DOHH2 (cell line): Measurements from ENCODE around the gene ITGA11.

Source experiments
- H3F3A ChIP-seq: fragments of 200-600 bp; sonication (generic), shearing (Covaris generic); 2 replicates; pipeline ENCODE4 v1.6.0; 2016; ENCODE audit warnings: antibody characterized with exemption, mild to moderate bottlenecking; ENCODE audit not compliant: control insufficient read depth, insufficient read depth
- H3K27ac ChIP-seq: fragments of 200-600 bp; sonication (generic); 2 replicates; pipeline ENCODE4 v1.5.1; 2014; ENCODE audit warnings: low read depth, mild to moderate bottlenecking, low read length, moderate library complexity
- H3K27me3 ChIP-seq: fragments of 200-600 bp; sonication (generic); 2 replicates; pipeline ENCODE4 v1.6.1; 2014; ENCODE audit warnings: mild to moderate bottlenecking, low read length, mixed read lengths; ENCODE audit not compliant: control insufficient read depth
- H3K36me3 ChIP-seq: fragments of 200-600 bp; sonication (generic); 2 replicates; pipeline ENCODE4 v1.6.1; 2014; ENCODE audit warnings: mild to moderate bottlenecking, low read length, moderate library complexity, mixed read lengths; ENCODE audit not compliant: control insufficient read depth
- H3K4me1 ChIP-seq: fragments of 200-600 bp; sonication (generic); 2 replicates; pipeline ENCODE4 v1.6.1; 2014; ENCODE audit warnings: mild to moderate bottlenecking, low read length, mixed read lengths; ENCODE audit not compliant: control insufficient read depth
- H3K4me2 ChIP-seq: fragments of 200-600 bp; sonication (generic); 2 replicates; pipeline ENCODE4 v1.6.0; 2014; ENCODE audit warnings: mild to moderate bottlenecking, low read length, moderate library complexity
- H3K4me3 ChIP-seq: fragments of 200-600 bp; sonication (generic); 2 replicates; pipeline ENCODE4 v1.5.1; 2014; ENCODE audit warnings: mild to moderate bottlenecking, low read length, mixed read lengths
- H3K79me2 ChIP-seq: fragments of 200-600 bp; sonication (generic); 2 replicates; pipeline ENCODE4 v1.6.1; 2014; ENCODE audit warnings: mild to moderate bottlenecking, low read length, mixed read lengths; ENCODE audit not compliant: control insufficient read depth
- H3K9me2 ChIP-seq: fragments of 200-600 bp; sonication (generic); replicated peaks from 2 replicates; pipeline ENCODE4 v1.6.1; 2014; ENCODE audit warnings: mild to moderate bottlenecking, low read length, mixed read lengths; ENCODE audit not compliant: control insufficient read depth
- H3K9me3 ChIP-seq: fragments of 200-600 bp; sonication (generic); 2 replicates; pipeline ENCODE4 v1.6.1; 2014; ENCODE audit warnings: antibody characterized with exemption, low read length, mixed read lengths; ENCODE audit not compliant: control insufficient read depth, insufficient read depth
- H4K20me1 ChIP-seq: fragments of 200-600 bp; sonication (generic); 2 replicates; pipeline ENCODE4 v1.6.0; 2014; ENCODE audit warnings: low read depth, mild to moderate bottlenecking, antibody characterized with exemption, low read length, moderate library complexity; ENCODE audit not compliant: control insufficient read depth, insufficient read depth
- EZH2phosphoT487 ChIP-seq: fragments of 200-600 bp; sonication (generic); IDR thresholded peaks from 2 replicates; pipeline ENCODE4 v1.6.1; 2017; ENCODE audit warnings: borderline replicate concordance, mild to moderate bottlenecking, antibody characterized with exemption, low read length, moderate library complexity, mixed read lengths
- TF ChIP-seq, protein P1 (sequence below): fragments of 200-600 bp; sonication (generic); IDR thresholded peaks from one replicate; pipeline ENCODE4 v1.5.1; 2014; ENCODE audit warnings: antibody characterized with exemption, mild to moderate bottlenecking, low read depth, low read length; ENCODE audit not compliant: poor library complexity, severe bottlenecking

The ITGA11 gene

DNA sequence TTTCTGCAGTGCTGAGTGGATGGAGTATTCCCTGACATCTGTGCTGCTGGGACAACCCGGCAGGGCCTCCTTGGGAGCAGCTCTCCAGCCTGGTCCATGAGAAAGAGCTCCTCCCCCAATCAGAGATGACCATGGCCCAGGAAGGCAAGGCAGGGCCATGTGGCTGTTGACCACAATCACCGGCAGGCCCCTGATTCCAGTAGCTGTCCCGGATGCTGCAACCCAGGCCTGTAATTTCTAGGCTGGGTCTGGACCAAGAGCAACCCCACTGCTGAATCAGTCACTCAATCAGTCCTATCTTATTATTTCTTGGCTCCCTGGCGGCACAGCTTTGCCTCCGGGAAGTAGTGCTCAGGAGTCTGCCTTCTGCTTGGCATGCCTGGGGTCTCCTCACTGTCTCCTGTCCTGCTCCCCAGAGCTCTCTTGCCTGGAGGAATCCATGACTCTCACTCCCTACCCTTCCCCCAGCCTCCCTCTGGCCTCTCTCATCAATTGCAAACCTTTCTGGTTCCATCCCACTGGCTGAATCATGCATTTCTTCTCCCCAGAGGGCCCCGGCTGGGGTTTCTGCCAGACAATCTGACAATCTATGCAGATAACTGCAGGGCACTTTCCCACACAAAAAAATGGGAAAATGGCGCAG, 32.6 kb upstream of the ITGA11 start:
- Histone ChIP-seq H3K4me2 (no peak overlapping the region), H3K36me3 (no peaks in the 10 kb centered on the region), H4K20me1 (no peaks in the 10 kb centered on the region), H3K27ac (no peak overlapping the region), H3K9me2 (no peaks in the 10 kb centered on the region), H3K79me2 (no peaks in the 10 kb centered on the region), H3F3A (no peaks in the 10 kb centered on the region), H3K4me1 (no peaks in the 10 kb centered on the region), H3K27me3 (no peaks in the 10 kb centered on the region), H3K4me3 (no peak overlapping the region), H3K9me3 (no peaks in the 10 kb centered on the region)
- no peak for TF ChIP-seq EZH2phosphoT487
- TF ChIP-seq, protein P1, sequence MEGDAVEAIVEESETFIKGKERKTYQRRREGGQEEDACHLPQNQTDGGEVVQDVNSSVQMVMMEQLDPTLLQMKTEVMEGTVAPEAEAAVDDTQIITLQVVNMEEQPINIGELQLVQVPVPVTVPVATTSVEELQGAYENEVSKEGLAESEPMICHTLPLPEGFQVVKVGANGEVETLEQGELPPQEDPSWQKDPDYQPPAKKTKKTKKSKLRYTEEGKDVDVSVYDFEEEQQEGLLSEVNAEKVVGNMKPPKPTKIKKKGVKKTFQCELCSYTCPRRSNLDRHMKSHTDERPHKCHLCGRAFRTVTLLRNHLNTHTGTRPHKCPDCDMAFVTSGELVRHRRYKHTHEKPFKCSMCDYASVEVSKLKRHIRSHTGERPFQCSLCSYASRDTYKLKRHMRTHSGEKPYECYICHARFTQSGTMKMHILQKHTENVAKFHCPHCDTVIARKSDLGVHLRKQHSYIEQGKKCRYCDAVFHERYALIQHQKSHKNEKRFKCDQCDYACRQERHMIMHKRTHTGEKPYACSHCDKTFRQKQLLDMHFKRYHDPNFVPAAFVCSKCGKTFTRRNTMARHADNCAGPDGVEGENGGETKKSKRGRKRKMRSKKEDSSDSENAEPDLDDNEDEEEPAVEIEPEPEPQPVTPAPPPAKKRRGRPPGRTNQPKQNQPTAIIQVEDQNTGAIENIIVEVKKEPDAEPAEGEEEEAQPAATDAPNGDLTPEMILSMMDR = no peak

DNA sequence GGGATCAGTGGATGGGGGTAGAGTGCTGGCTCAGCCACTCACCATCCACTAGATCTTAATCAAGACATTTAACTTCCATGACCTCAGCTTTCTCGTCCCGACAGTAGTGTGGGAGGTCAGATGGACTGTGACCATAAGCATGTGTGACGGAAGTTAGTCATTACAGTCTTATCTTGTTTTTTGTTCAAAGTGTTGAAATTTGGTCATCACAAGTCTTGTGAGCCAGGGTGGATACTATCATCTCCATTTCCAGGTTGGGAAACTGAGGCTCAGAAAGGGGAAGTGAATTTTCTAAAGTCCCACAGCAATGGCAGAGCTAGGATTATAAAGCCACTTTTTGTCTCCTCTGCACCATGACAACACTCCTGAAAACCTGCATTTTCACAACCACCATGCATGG, 32.0 kb upstream of the ITGA11 start:
- Histone ChIP-seq H3K79me2 (no peaks in the 10 kb centered on the region), H3K4me3 (no peak overlapping the region), H4K20me1 (no peaks in the 10 kb centered on the region), H3K27ac (no peak overlapping the region), H3K36me3 (no peaks in the 10 kb centered on the region), H3K27me3 (no peaks in the 10 kb centered on the region), H3K9me3 (no peaks in the 10 kb centered on the region), H3K4me1 (no peaks in the 10 kb centered on the region), H3K4me2 (no peak overlapping the region), H3K9me2 (no peaks in the 10 kb centered on the region), H3F3A (no peaks in the 10 kb centered on the region)
- no peak for TF ChIP-seq EZH2phosphoT487
- TF ChIP-seq, protein P1 = no peak

DNA sequence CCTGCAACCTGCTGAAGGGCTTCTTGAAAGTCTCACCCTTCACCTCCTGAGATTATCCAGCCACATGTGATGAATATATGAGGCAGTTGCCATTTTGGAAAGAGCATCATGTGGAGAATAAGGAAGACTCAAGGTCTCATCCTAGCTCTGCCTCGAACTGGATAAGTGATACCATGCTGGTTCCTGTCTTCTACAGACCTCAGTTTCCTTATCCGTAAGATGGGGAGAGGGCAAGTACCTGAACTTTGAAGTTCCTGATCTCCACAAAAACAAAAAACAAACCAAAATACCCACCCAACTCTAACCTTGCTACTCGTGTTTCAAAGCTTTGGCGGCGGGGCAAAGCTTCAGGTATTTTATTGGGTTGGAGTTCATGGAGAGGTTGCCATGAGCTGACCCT, 31.5 kb upstream of the ITGA11 start:
- no peaks in the 10 kb centered on the region for H3K79me2 ChIP-seq
- H3F3A ChIP-seq = no peaks in the 10 kb centered on the region
- no peaks in the 10 kb centered on the region for H3K9me2 ChIP-seq
- TF ChIP-seq EZH2phosphoT487 = no peak
- TF ChIP-seq, protein P1 = no peak
- no peak overlapping the region for H3K27ac ChIP-seq
- no peak overlapping the region for H3K4me3 ChIP-seq
- no peaks in the 10 kb centered on the region for H3K36me3 ChIP-seq
- no peaks in the 10 kb centered on the region for H3K9me3 ChIP-seq
- H3K27me3 ChIP-seq = no peaks in the 10 kb centered on the region
- H3K4me2 ChIP-seq = no peak overlapping the region
- H4K20me1 ChIP-seq = no peaks in the 10 kb centered on the region
- no peaks in the 10 kb centered on the region for H3K4me1 ChIP-seq
